H1 (cell line): ENCODE results near the gene TTC39A. TPM values are rescaled to one million over a fixed set of nuclear protein-coding genes. Genes with fewer than 3 reads are reported as not detected.

ENCODE experiments used
- CTCF ChIA-PET: fragments of 300-600 bp; sonication (Branson Sonifier 250); formaldehyde crosslinking; loops from one replicate; lab custom pipeline; 2021; ENCODE audit not compliant: partially characterized antibody; lab: Charles Lee
- POLR2A ChIA-PET: fragments of 300-600 bp; sonication (Branson Sonifier 250); formaldehyde crosslinking; loops from one replicate; lab custom pipeline; 2021; ENCODE audit warnings: inconsistent platforms; ENCODE audit not compliant: partially characterized antibody; lab: Charles Lee
- DNase-seq, 2 experiments: peaks; one replicate each; pipeline versions ENCODE4 v3.0.0 to v3.0.0-alpha.2; 2010 to 2022; ENCODE audit warnings: low spot score in 2 of 2, low read depth in 1 of 2, mixed read lengths in 1 of 2
- FAIRE-seq: peaks from 2 replicates; lab custom pipeline; 2011; peaks lifted over from hg19 to GRCh38; lab: Jason Lieb, UNC
- H2AFZ ChIP-seq: 2 replicates; pipeline ENCODE4 v1.8.1; 2012; ENCODE audit warnings: low read length, inconsistent platforms
- H2AK5ac ChIP-seq: 2 replicates; pipeline ENCODE4 v1.6.1; 2013; ENCODE audit warnings: low read depth, low read length
- H2BK120ac ChIP-seq: replicated peaks from 2 replicates; pipeline ENCODE3; 2013; ENCODE audit warnings: low read depth, low read length, inconsistent platforms
- H2BK12ac ChIP-seq: 2 replicates; pipeline ENCODE4 v1.6.1; 2013; ENCODE audit warnings: low read depth, low read length
- H2BK15ac ChIP-seq: 2 replicates; pipeline ENCODE4 v1.6.1; 2013; ENCODE audit warnings: low read length
- H2BK20ac ChIP-seq: 2 replicates; pipeline ENCODE4 v1.6.1; 2013; ENCODE audit warnings: low read length
- H2BK5ac ChIP-seq: 2 replicates; pipeline ENCODE4 v1.6.1; 2013; ENCODE audit warnings: low read depth, low read length
- H3K14ac ChIP-seq: 2 replicates; pipeline ENCODE4 v1.6.1; 2013; ENCODE audit warnings: inconsistent platforms; ENCODE audit not compliant: insufficient read length
- H3K18ac ChIP-seq: 2 replicates; pipeline ENCODE4 v1.6.1; 2013; ENCODE audit warnings: low read length; ENCODE audit errors: extremely low read depth
- H3K23ac ChIP-seq: 2 replicates; pipeline ENCODE4 v1.6.1; 2013; ENCODE audit warnings: inconsistent platforms; ENCODE audit not compliant: insufficient read length
- H3K23me2 ChIP-seq: 2 replicates; pipeline ENCODE4 v1.6.1; 2013; ENCODE audit warnings: low read depth, low read length
- H3K27ac ChIP-seq: 2 replicates; pipeline ENCODE4 v1.6.1; 2011; ENCODE audit warnings: low read depth, low read length, inconsistent platforms
- H3K27me3 ChIP-seq, 4 experiments: replicated peaks in 1 of 4; 1 replicate in 1 of 4; 2 replicates in 3 of 4; pipeline versions ENCODE4 v1.6.1 to v1.8.1; 2011 to 2013; ENCODE audit warnings: low read length in 3 of 4, mild to moderate bottlenecking in 3 of 4, inconsistent platforms in 2 of 4, mixed read lengths in 2 of 4, moderate library complexity in 1 of 4; ENCODE audit not compliant: control insufficient read depth in 3 of 4, insufficient read depth in 3 of 4; ENCODE audit errors: extremely low read depth in 1 of 4
- H3K36me3 ChIP-seq, 4 experiments: 2 replicates each; pipeline versions ENCODE4 v1.6.1 to v1.8.1; 2011 to 2013; ENCODE audit warnings: mild to moderate bottlenecking in 4 of 4, low read length in 3 of 4, moderate library complexity in 2 of 4, control low read depth in 1 of 4, inconsistent platforms in 1 of 4; ENCODE audit not compliant: insufficient read depth in 4 of 4, control insufficient read depth in 2 of 4
- H3K4ac ChIP-seq: replicated peaks from 2 replicates; pipeline ENCODE3; 2013; ENCODE audit warnings: low read length, low read depth, mixed read lengths, inconsistent platforms; ENCODE audit not compliant: insufficient read length
- H3K4me1 ChIP-seq, 4 experiments: replicated peaks in 1 of 4; 1 replicate in 1 of 4; 2 replicates in 3 of 4; pipeline versions ENCODE4 v1.6.1 to v1.8.1; 2011 to 2013; ENCODE audit warnings: low read length in 3 of 4, inconsistent platforms in 2 of 4, mixed read lengths in 1 of 4; ENCODE audit not compliant: insufficient read depth in 4 of 4, control insufficient read depth in 3 of 4
- H3K4me2 ChIP-seq, 2 experiments: 2 replicates each; pipeline versions ENCODE4 v1.6.1 to v1.8.1; 2011 to 2013; ENCODE audit warnings: low read depth in 2 of 2, low read length in 2 of 2, control low read depth in 1 of 2, inconsistent platforms in 1 of 2, mild to moderate bottlenecking in 1 of 2; ENCODE audit not compliant: insufficient read depth in 1 of 2
- H3K4me3 ChIP-seq, 4 experiments: fragments of 200-600, 300-600 bp in 1 of 4; sonication (generic), shearing (Covaris generic), sonication (Bioruptor Twin) in 1 of 4; 2 replicates each; pipeline versions ENCODE4 v1.5.1 to v1.8.1; 2011 to 2016; ENCODE audit warnings: low read length in 4 of 4, low read depth in 3 of 4, control low read depth in 2 of 4, inconsistent platforms in 2 of 4, mild to moderate bottlenecking in 2 of 4, mixed read lengths in 1 of 4, moderate library complexity in 1 of 4; ENCODE audit not compliant: insufficient read depth in 2 of 4; ENCODE audit errors: extremely low read depth in 1 of 4
- H3K56ac ChIP-seq: replicated peaks from 2 replicates; pipeline ENCODE3; 2013; ENCODE audit warnings: low read depth, mild to moderate bottlenecking, mixed read lengths, low read length, inconsistent platforms; ENCODE audit not compliant: insufficient read length
- H3K79me1 ChIP-seq: 2 replicates; pipeline ENCODE4 v1.6.1; 2013; ENCODE audit warnings: low read depth, low read length, control low read depth
- H3K79me2 ChIP-seq, 2 experiments: 2 replicates each; pipeline versions ENCODE4 v1.6.1 to v1.8.1; 2012 to 2013; ENCODE audit warnings: low read length in 2 of 2, mild to moderate bottlenecking in 2 of 2, inconsistent platforms in 1 of 2; ENCODE audit not compliant: insufficient read depth in 2 of 2, control insufficient read depth in 1 of 2
- H3K9ac ChIP-seq, 4 experiments: replicated peaks in 1 of 4; 1 replicate in 1 of 4; 2 replicates in 3 of 4; pipeline versions ENCODE4 v1.6.1 to v1.8.1; 2011 to 2013; ENCODE audit warnings: low read depth in 3 of 4, low read length in 3 of 4, control low read depth in 2 of 4, mild to moderate bottlenecking in 2 of 4, moderate library complexity in 2 of 4, inconsistent platforms in 1 of 4; ENCODE audit errors: extremely low read depth in 1 of 4
- H3K9me3 ChIP-seq, 2 experiments: 2 replicates each; pipeline versions ENCODE4 v1.6.1 to v1.8.1; 2012 to 2013; ENCODE audit warnings: mild to moderate bottlenecking in 2 of 2, moderate library complexity in 2 of 2, control low read depth in 1 of 2, inconsistent platforms in 1 of 2, low read depth in 1 of 2, low read length in 1 of 2, mixed read lengths in 1 of 2; ENCODE audit not compliant: insufficient read depth in 2 of 2
- H4K20me1 ChIP-seq, 2 experiments: replicated peaks in 1 of 2; 2 replicates each; pipeline versions ENCODE3 to v1.8.1; 2011 to 2013; ENCODE audit warnings: inconsistent platforms in 2 of 2, low read length in 2 of 2, mild to moderate bottlenecking in 1 of 2; ENCODE audit not compliant: insufficient read depth in 2 of 2, control insufficient read depth in 1 of 2
- H4K5ac ChIP-seq: 2 replicates; pipeline ENCODE4 v1.6.1; 2013; ENCODE audit warnings: low read length, low read depth, mixed read lengths, inconsistent platforms; ENCODE audit not compliant: insufficient read length
- H4K8ac ChIP-seq: 2 replicates; pipeline ENCODE4 v1.8.0; 2013; ENCODE audit warnings: mild to moderate bottlenecking, moderate library complexity, low read length, inconsistent platforms; ENCODE audit not compliant: insufficient read depth; ENCODE audit errors: extremely low read depth
- H4K91ac ChIP-seq: replicated peaks from 2 replicates; pipeline ENCODE3; 2013; ENCODE audit warnings: low read length, mixed read lengths, inconsistent platforms; ENCODE audit not compliant: insufficient read length
- ASH2L ChIP-seq: fragments of 200-600, 300-600 bp; sonication (generic); IDR thresholded peaks from one replicate; pipeline ENCODE4 v1.7.1; 2017; ENCODE audit warnings: low read length
- CHD1 ChIP-seq: IDR thresholded peaks from 2 replicates; pipeline ENCODE4 v1.6.1; 2012; ENCODE audit warnings: low read depth, low read length, improper control_type of control experiment
- GABPA ChIP-seq: IDR thresholded peaks from 2 replicates; pipeline ENCODE4 v1.6.1; 2011; ENCODE audit warnings: mild to moderate bottlenecking, low read length, moderate library complexity, borderline replicate concordance; ENCODE audit not compliant: insufficient read depth
- HDAC2 ChIP-seq, 2 experiments: fragments of 300-600 bp in 1 of 2; sonication (generic) in 1 of 2; IDR thresholded peaks; 2 replicates each; pipeline ENCODE4 v1.6.1; 2011 to 2012; ENCODE audit warnings: low read depth in 2 of 2, low read length in 2 of 2, mild to moderate bottlenecking in 2 of 2, moderate library complexity in 2 of 2, borderline replicate concordance in 1 of 2, inconsistent platforms in 1 of 2
- KDM4A ChIP-seq: IDR thresholded peaks from one replicate; pipeline ENCODE4 v1.7.1; 2012; ENCODE audit warnings: low read depth, mild to moderate bottlenecking, moderate library complexity, low read length, inconsistent platforms; ENCODE audit not compliant: severe bottlenecking
- NANOG ChIP-seq: IDR thresholded peaks from 2 replicates; pipeline ENCODE4 v1.6.1; 2011; ENCODE audit warnings: low read length, low read depth, mild to moderate bottlenecking, inconsistent platforms; ENCODE audit not compliant: insufficient read depth, poor library complexity, severe bottlenecking
- RAD21 ChIP-seq, 2 experiments: IDR thresholded peaks in 1 of 2; conservative IDR thresholded peaks in 1 of 2; 2 replicates each; pipeline ENCODE4 v1.6.1; 2011; ENCODE audit warnings: low read depth in 2 of 2, low read length in 2 of 2, improper control_type of control experiment in 1 of 2, inconsistent platforms in 1 of 2, mild to moderate bottlenecking in 1 of 2, moderate library complexity in 1 of 2
- RNF2 ChIP-seq: fragments of 200-900, 300-1000 bp; sonication (generic); IDR thresholded peaks from 2 replicates; pipeline ENCODE4 v1.7.1; 2016; ENCODE audit warnings: borderline replicate concordance, low read depth, mild to moderate bottlenecking, antibody characterized with exemption, low read length; ENCODE audit not compliant: poor library complexity, severe bottlenecking; ENCODE audit errors: missing control alignments
- RXRA ChIP-seq: IDR thresholded peaks from 2 replicates; pipeline ENCODE4 v1.6.1; 2011; ENCODE audit warnings: low read depth, mild to moderate bottlenecking, low read length, moderate library complexity; ENCODE audit not compliant: insufficient read depth
- SIRT6 ChIP-seq: IDR thresholded peaks from one replicate; pipeline ENCODE4 v1.7.1; 2012; ENCODE audit warnings: low read length, inconsistent platforms
- SP4 ChIP-seq: IDR thresholded peaks from 2 replicates; pipeline ENCODE4 v1.6.1; 2012; ENCODE audit warnings: low read length, inconsistent platforms
- TBP ChIP-seq: IDR thresholded peaks from 2 replicates; pipeline ENCODE4 v1.6.1; 2011; ENCODE audit warnings: low read depth, low read length, improper control_type of control experiment
- ZNF274 ChIP-seq: IDR thresholded peaks from 2 replicates; pipeline ENCODE4 v1.7.0; 2012; ENCODE audit warnings: low read length, borderline replicate concordance; ENCODE audit errors: extremely low read depth
- WGBS, 2 experiments: shearing (Covaris generic) in 1 of 2; methylation state at CpG; one replicate each; pipeline versions ENCODE4 v1.1.6 to v1.1.7; 2013 to 2015; ENCODE audit warnings: low lambda C conversion rate in 2 of 2, mixed read lengths in 2 of 2, inconsistent platforms in 1 of 2, low coverage in 1 of 2, missing lambda C conversion rate in 1 of 2; ENCODE audit not compliant: insufficient replicate concordance in 2 of 2, insufficient coverage in 1 of 2, insufficient read length in 1 of 2; ENCODE audit errors: extremely low coverage in 1 of 2, missing lambda C conversion rate in 1 of 2; 5-methylcytosine and 5-hydroxymethylcytosine counted together
- polyA plus RNA-seq, 7 experiments: library from polyadenylated mRNA; depleted of rRNA in 3 of 7; stranded (reverse) in 5 of 7; unstranded in 2 of 7; fragments of >200 nt in 5 of 7; fragments of 200-250 nt in 2 of 7; gene quantifications; 1 replicate in 5 of 7; 2 replicates in 1 of 7; 4 replicates in 1 of 7; pipeline versions ENCODE4 v1.2.1 to v1.2.3, GENCODE V29; 2011 to 2013; ENCODE audit warnings: missing spikeins in 2 of 7, mixed read lengths in 2 of 7
- total RNA-seq: library from RNA; stranded (reverse); fragmentation: NEBNext Ultra II Directional; extraction: Animal tissue kit (Norgen Biotek cat#: 25700); gene quantifications from 2 replicates; pipeline ENCODE4 v1.2.1, GENCODE V29; 2021

The TTC39A gene
- total and polyA plus RNA-seq, 2 of the 8 experiments (the other 6 are each of a cell fraction or from before 2014, with no cell fraction given) = 5.5 to 5.8 TPM

- Histone ChIP-seq H3K4ac (no peak overlapping the region), H3K27ac (no peak overlapping the region), H4K5ac (no peak overlapping the region), H3K27me3 (no peaks in the 10 kb centered on the region), H4K8ac (no peak overlapping the region), H2BK15ac (no peak overlapping the region), H3K79me2 (peaks cover 0 to 81% of the 10 kb centered on the region in 2 experiments; a peak in 3 of 4 replicates), H2BK120ac (no peak overlapping the region), H2AK5ac (no peak overlapping the region), H3K23ac (no peak overlapping the region), H4K20me1 (peaks cover 0 to 3% of the 10 kb centered on the region in 2 experiments), H2BK5ac (no peak overlapping the region), H3K4me3 (no peak overlapping the region), H3K4me1 (no peaks in the 10 kb centered on the region), H2AFZ (no peak overlapping the region), H2BK12ac (no peak overlapping the region), H3K14ac (no peak overlapping the region), H3K9ac (no peak overlapping the region), H2BK20ac (no peak overlapping the region), H3K9me3 (no peaks in the 10 kb centered on the region), H3K23me2 (no peaks in the 10 kb centered on the region), H3K36me3 (no peaks in the 10 kb centered on the region), H3K56ac (no peak overlapping the region), H3K79me1 (peaks cover 4% of the 10 kb centered on the region; the same call in 1 of the 2 replicates), H3K18ac (no peak overlapping the region), H3K4me2 (no peak overlapping the region), H4K91ac (no peak overlapping the region)
- DNase-seq = no peak
- CTCF ChIA-PET = interaction anchor here (0.6 to 0.9 kb wide), 2 partner anchors 55 to 1041 kb away, joined by 3 to 4 read pairs; no protein-coding TSS in a partner anchor
- POLR2A ChIA-PET = no interaction called here
- no peak for FAIRE-seq
- 89% methylated on average over 1 of the region's 1 CpG; no CpG with 5 or more reads in 1 of the 2 experiments for WGBS, 2 experiments
- no peak for TF ChIP-seq RAD21 (IDR thresholded peaks at IDR 0.05 in 1 of 2, conservative IDR thresholded peaks at IDR 0.05 in 1 of 2; ENCODE audit: low read depth in 2 of 2, low read length in 2 of 2)
- no peak for TF ChIP-seq GABPA
- no peak for TF ChIP-seq HDAC2 (IDR thresholded peaks at IDR 0.05; ENCODE audit: borderline replicate concordance in 1 of 2, low read depth in 2 of 2, low read length in 2 of 2)
- no peak for TF ChIP-seq ZNF274
- no peak for TF ChIP-seq CHD1
- TF ChIP-seq RNF2 = no peak
- TF ChIP-seq SIRT6 = no peak
- TF ChIP-seq ASH2L = no peak
- no peak for TF ChIP-seq TBP
- no peak for TF ChIP-seq KDM4A
- TF ChIP-seq RXRA = no peak
- TF ChIP-seq SP4 = no peak
- TF ChIP-seq NANOG = no peak
Measured at GRCh38 chr1:51247499-51247898, 82.9 kb downstream of the TTC39A start.
